ENCODE data around the gene TYRO3. TPM values are rescaled to one million over a fixed set of nuclear protein-coding genes. Genes with fewer than 3 reads are reported as not detected.

The TYRO3 gene
- total RNA-seq, 2 donors from 2014 or later = 5.2 to 99.6 TPM

- Histone ChIP-seq H3K27ac (no peak overlapping the region), H3K4me3 (no peak overlapping the region), H3K4me1 (replicated peaks) (no peaks in the 10 kb centered on the region), H3K9me3 (no peaks in the 10 kb centered on the region), H3K27me3 (replicated peaks; ENCODE audit: insufficient read depth) (no peaks in the 10 kb centered on the region), H3K36me3 (no peaks in the 10 kb centered on the region)
- DNase-seq (ENCODE audit: low spot score) = no peak
- intact Hi-C loops (cut with DNase I) = no loop called here
- WGBS = 47% methylated on average over 3 of the region's 3 CpGs
- no peak for TF ChIP-seq POLR2AphosphoS5 (IDR thresholded peaks at IDR 0.05)
- TF ChIP-seq POLR2A (IDR thresholded peaks at IDR 0.05) = no peak
- TF ChIP-seq CTCF (IDR thresholded peaks at IDR 0.05) = no peak
Measured at GRCh38 chr15:41631880-41632470, 73.0 kb downstream of the TYRO3 start.

Other genes with a start within 250 kb of the TYRO3 start
- 1 to 10 TPM; 1.1 to 4.6 TPM for gene OIP5, start 226.6 kb upstream of the TYRO3 start, total RNA-seq
- gene NUSAP1, start 226.3 kb upstream of the TYRO3 start, total RNA-seq = 10 to 100 TPM in 1 of 2 donors, 1 to 10 TPM in 1; 3.9 to 28.2 TPM
- 10 to 100 TPM; 20.1 to 23.1 TPM for gene NDUFAF1, start 156.7 kb upstream of the TYRO3 start, total RNA-seq
- 10 to 100 TPM; 23.8 to 52.4 TPM for gene RTF1, start 142.1 kb upstream of the TYRO3 start, total RNA-seq
- gene ITPKA, start 65.3 kb upstream of the TYRO3 start, total RNA-seq = 10 to 100 TPM in 1 of 2 donors, under 1 TPM in 1; 0.23 to 14.2 TPM
- gene LTK, start 45.4 kb upstream of the TYRO3 start, total RNA-seq = 1 to 10 TPM in 1 of 2 donors, not detected in 1; 1.5 TPM
- gene RPAP1, start 15.0 kb upstream of the TYRO3 start, total RNA-seq = 10 to 100 TPM; 17.0 to 47.3 TPM
- 10 to 100 TPM; 42.9 to 62.5 TPM for gene MGA, start 101.2 kb downstream of the TYRO3 start, total RNA-seq
- 10 to 100 TPM; 17.4 to 62.8 TPM for gene MAPKBP1, start 215.3 kb downstream of the TYRO3 start, total RNA-seq